Neutrophil (primary cell): ENCODE results near the gene JAM3.

Source experiments
- H3K27ac ChIP-seq: fragments of 200-600 bp; sonication (generic); 2 replicates; pipeline ENCODE4 v1.5.1; 2016; ENCODE audit warnings: mild to moderate bottlenecking, moderate library complexity
- H3K27me3 ChIP-seq: fragments of 200-600 bp; sonication (generic); 2 replicates; pipeline ENCODE4 v1.6.0; 2016; ENCODE audit warnings: mild to moderate bottlenecking
- H3K36me3 ChIP-seq: fragments of 200-600 bp; sonication (generic); 2 replicates; pipeline ENCODE4 v1.5.1; 2017
- H3K4me1 ChIP-seq, 2 experiments: fragments of 200-600 bp in 1 of 2; sonication (generic) in 1 of 2; 1 replicate in 1 of 2; 2 replicates in 1 of 2; pipeline versions ENCODE4 v1.5.1 to v1.6.1; 2013 to 2016; ENCODE audit warnings: low read depth in 1 of 2, low read length in 1 of 2, mild to moderate bottlenecking in 1 of 2, moderate library complexity in 1 of 2; ENCODE audit not compliant: control insufficient read depth in 1 of 2, insufficient read depth in 1 of 2
- H3K4me3 ChIP-seq, 2 experiments: fragments of 200-600 bp in 1 of 2; sonication (generic) in 1 of 2; 1 replicate in 1 of 2; 2 replicates in 1 of 2; pipeline ENCODE4 v1.5.1; 2013 to 2016; ENCODE audit warnings: low read depth in 1 of 2, low read length in 1 of 2, mild to moderate bottlenecking in 1 of 2, moderate library complexity in 1 of 2
- H3K9me3 ChIP-seq: fragments of 200-600 bp; sonication (generic); 2 replicates; pipeline ENCODE4 v1.5.1; 2016
- TF ChIP-seq, protein P1 (sequence below): fragments of 200-600 bp; sonication (generic); IDR thresholded peaks from 2 replicates; pipeline ENCODE4 v1.5.1; 2016; ENCODE audit warnings: antibody characterized with exemption

JAM3 gene

DNA sequence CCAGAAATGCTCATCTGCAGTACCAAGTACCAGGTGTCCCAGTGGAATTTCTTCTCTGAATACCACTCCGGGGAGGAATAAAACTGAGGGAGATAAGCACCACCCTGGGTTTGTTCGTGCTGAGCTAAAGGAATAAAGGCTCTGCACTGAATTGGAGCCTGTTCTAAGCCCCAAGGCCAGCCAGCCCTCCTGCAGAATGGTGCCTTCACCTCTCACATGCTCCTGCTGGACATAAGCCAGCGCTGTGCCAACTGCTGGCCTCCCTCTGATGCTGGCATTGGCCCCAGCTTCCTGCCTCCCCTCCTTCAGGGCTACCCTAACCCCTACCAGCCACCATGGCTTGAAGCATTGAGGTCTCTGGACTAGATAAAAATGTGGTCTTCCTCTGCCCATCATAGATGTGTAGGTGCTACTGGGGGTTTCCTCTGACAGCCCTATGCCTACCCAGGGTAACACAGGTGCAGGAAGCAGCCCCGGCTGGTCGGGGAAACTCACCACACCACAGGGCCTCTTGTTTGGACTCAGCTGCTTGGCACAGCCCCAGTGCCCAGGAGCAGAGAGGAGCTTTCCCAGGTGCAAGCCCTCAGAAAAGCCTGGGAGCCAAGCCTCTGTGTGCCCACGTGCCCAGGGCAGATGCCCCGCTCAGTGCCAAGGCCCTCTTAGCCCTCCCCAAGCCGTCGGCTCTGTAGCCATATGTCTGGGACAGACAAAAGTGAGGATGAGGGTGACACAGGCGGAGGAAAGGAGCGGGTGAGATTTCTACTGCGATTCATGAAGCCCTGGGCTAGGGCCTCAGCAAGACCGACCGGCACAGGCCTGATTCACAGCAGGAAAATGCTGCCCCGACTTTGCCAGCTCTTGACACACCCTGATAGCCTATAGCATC lies 34.1 kb upstream of the JAM3 start:
- H3K27ac ChIP-seq = no peak overlapping the region

DNA sequence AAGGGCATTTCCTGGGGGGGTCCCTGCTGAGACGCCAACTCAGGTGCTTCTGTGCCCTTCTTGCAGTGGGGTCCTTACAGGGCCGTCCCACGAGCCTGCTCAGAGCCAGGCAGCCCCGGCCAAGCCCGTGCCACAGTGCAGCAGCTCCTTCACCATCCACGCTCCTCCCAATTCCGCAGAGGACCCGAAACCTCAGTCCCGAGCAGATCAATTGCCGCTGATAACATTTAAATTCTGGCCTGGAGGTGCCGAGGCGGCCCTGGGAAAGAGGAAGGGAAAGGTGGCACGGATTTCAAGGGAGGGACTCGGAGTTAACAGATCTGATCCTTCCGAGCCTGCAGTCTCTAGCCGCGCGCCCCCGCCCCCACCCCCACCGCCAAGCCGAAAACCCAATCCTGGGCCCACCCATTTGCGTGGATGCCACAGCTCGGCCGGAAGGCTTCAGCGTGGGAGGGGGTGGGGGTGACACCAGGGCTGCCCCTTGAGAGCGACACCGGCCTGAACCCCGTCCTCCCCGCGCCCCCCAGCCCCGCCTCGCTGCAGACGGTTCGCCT lies 32.3 kb upstream of the JAM3 start:
- Histone ChIP-seq H3K27ac (no peak overlapping the region), H3K27me3 (peaks cover 85% of the 10 kb centered on the region), H3K4me3 (no peak overlapping the region), H3K4me1 (no peaks in the 10 kb centered on the region), H3K9me3 (no peaks in the 10 kb centered on the region), H3K36me3 (no peaks in the 10 kb centered on the region)
- TF ChIP-seq, protein P1, sequence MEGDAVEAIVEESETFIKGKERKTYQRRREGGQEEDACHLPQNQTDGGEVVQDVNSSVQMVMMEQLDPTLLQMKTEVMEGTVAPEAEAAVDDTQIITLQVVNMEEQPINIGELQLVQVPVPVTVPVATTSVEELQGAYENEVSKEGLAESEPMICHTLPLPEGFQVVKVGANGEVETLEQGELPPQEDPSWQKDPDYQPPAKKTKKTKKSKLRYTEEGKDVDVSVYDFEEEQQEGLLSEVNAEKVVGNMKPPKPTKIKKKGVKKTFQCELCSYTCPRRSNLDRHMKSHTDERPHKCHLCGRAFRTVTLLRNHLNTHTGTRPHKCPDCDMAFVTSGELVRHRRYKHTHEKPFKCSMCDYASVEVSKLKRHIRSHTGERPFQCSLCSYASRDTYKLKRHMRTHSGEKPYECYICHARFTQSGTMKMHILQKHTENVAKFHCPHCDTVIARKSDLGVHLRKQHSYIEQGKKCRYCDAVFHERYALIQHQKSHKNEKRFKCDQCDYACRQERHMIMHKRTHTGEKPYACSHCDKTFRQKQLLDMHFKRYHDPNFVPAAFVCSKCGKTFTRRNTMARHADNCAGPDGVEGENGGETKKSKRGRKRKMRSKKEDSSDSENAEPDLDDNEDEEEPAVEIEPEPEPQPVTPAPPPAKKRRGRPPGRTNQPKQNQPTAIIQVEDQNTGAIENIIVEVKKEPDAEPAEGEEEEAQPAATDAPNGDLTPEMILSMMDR = no peak

More for the DNA sequence above, 34.1 kb upstream of the JAM3 start:
- no peaks in the 10 kb centered on the region for H3K36me3 ChIP-seq
- no peaks in the 10 kb centered on the region for H3K4me1 ChIP-seq
- H3K27me3 ChIP-seq = peaks cover 100% of the 10 kb centered on the region
- H3K9me3 ChIP-seq = no peaks in the 10 kb centered on the region
- TF ChIP-seq, protein P1 = no peak
- H3K4me3 ChIP-seq = no peak overlapping the region

DNA sequence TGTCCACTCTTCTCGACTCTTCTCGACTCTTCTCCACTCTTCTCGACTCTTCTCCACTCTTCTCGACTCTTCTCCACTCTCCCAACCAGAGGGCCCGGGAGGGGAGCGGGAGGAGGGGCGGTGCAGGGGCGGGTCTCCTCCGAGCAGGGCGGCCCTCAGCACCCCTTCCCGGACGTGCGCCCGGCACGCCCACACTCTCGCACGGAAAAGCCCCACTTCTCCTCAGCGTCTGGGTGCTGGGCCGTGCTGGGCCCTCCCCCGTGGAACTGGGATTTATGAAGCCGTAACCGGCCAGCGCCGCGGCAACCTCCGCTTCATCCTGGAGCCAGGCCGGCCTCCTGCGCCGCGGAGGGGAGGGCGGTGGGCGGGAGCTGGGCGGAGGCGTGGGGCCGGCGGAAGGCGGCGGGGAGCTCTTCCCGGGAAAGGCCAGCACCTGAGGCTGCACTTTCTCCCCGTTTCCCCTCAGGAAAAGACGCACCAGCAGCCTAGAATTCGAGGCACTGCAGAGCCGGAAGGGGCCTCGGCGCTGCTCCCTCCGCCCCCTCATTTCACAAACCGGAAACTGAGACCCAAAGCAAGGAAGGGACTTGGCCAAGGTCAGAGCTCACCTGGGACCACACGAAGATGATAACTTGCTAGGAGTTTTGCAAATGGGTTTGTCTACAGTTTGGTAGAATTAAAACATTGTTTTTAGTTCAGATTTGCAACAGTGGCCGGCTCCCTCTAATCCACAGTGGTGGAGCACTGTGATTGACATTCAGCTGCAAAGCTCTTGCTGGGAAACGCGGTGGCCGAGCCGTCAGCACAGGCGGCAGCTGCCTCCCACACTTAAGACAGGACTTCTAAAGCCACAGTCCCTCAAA lies 31.6 kb upstream of the JAM3 start:
- H3K4me1 ChIP-seq = no peaks in the 10 kb centered on the region
- H3K27ac ChIP-seq = no peak overlapping the region
- no peaks in the 10 kb centered on the region for H3K36me3 ChIP-seq
- no peak overlapping the region for H3K4me3 ChIP-seq
- H3K9me3 ChIP-seq = no peaks in the 10 kb centered on the region
- H3K27me3 ChIP-seq = peaks cover 78% of the 10 kb centered on the region
- TF ChIP-seq, protein P1 = no peak

DNA sequence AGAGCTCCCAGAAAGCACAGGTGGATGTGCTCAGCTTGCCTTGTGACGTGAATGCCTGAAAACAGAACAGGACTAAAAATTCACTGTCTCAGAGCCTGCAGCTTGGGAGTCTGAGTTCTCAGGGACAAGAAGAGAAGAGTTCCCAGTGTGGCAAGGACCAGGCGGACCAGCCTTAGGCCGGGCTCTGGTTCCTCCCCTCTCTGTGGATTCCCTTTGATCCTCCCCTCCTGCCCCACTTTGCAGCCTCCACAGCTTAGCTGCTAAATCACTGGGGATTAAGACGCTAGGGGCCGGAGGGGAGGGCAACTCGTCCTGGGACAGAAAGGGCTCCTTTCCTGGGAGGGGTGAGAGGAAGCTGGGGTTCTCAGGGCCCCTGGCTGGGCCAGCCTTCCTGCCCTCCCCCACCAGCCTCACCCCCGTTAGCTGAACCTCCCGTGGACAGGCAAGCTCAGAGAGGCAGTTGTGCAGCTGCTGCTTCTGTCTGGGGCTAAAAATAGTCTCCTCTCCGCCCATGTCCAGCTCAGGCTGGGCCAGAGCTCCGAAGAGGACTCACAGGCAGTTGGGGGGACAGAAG lies 29.9 kb upstream of the JAM3 start:
- Histone ChIP-seq H3K27me3 (peaks cover 61% of the 10 kb centered on the region), H3K4me3 (no peak overlapping the region), H3K9me3 (no peaks in the 10 kb centered on the region), H3K36me3 (no peaks in the 10 kb centered on the region), H3K4me1 (no peaks in the 10 kb centered on the region), H3K27ac (no peak overlapping the region)
- TF ChIP-seq, protein P1 = no peak

DNA sequence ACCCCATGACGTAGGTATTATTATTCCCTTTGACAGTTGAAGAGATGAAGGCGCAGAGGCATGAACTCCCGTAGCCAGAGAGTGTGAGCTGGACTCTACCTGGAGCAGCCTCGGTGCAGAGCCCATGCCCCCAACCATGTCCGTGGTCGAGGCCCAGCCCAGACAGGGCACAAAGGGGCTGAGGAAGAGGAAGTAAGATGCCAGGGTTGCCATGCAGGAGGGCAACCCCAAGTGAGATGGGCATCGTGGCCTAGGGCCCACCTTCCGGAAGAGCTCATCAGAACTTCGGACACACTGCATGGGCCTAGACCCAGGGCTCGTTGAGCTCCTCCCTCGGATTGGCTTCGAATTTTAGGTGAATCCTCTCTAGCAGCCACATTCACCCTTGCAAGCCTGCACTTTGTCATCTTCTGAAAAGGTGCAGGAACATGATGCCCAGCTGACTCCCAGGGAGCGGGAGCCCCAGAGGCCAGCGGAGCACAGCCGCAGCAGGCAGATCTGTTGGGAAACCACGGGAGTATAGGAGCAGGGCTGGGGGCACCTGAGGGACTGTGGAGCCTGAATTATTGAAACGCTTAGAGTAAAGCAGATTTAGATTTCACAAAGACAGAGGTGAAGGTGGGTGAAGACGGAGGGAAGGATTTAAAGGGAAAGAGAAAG lies 29.0 kb upstream of the JAM3 start:
- Histone ChIP-seq H3K36me3 (no peaks in the 10 kb centered on the region), H3K9me3 (no peaks in the 10 kb centered on the region), H3K4me3 (no peak overlapping the region), H3K27ac (no peak overlapping the region), H3K4me1 (no peaks in the 10 kb centered on the region), H3K27me3 (peaks cover 53% of the 10 kb centered on the region)
- TF ChIP-seq, protein P1 = no peak
